Endothelial cell of umbilical vein (primary cell): Measurements from ENCODE around the gene GAL3ST2. TPM values are rescaled to one million over a fixed set of nuclear protein-coding genes. Genes with fewer than 3 reads are reported as not detected.

Source experiments
- BruUV-seq: library from RNA; stranded (reverse); fragments of 400-500 nt; replicated peaks from 2 replicates; lab custom pipeline; 2021; lab: Mats Ljungman, UMichigan
- CTCF ChIA-PET: fragments of 300-600, 350-600 bp; sonication (Branson Sonifier 250); formaldehyde crosslinking; loops from one replicate; lab custom pipeline; 2021; ENCODE audit warnings: antibody characterized with exemption, inconsistent platforms; lab: Charles Lee
- POLR2A ChIA-PET: fragments of 300-600, 350-600 bp; sonication (Branson Sonifier 250); formaldehyde crosslinking; loops from one replicate; lab custom pipeline; 2021; ENCODE audit warnings: antibody characterized with exemption, inconsistent platforms; lab: Charles Lee
- DNase-seq: peaks from one replicate; pipeline ENCODE4 v3.0.0-alpha.2; 2011; ENCODE audit warnings: low read depth, low spot score
- FAIRE-seq: peaks from 2 replicates; lab custom pipeline; 2011; peaks lifted over from hg19 to GRCh38; lab: Jason Lieb, UNC
- H2AFZ ChIP-seq: 2 replicates; pipeline ENCODE4 v1.6.0; 2012; ENCODE audit warnings: low read depth, low read length, control low read depth, inconsistent platforms
- H3K27ac ChIP-seq: 2 replicates; pipeline ENCODE4 v1.5.1; 2011; ENCODE audit warnings: low read depth, mild to moderate bottlenecking, control low read depth, low read length, moderate library complexity; ENCODE audit not compliant: insufficient read depth
- H3K27me3 ChIP-seq, 2 experiments: 2 replicates each; pipeline versions ENCODE4 v1.6.0 to v1.6.1; 2011; ENCODE audit warnings: low read length in 2 of 2, mixed read lengths in 1 of 2; ENCODE audit not compliant: control insufficient read depth in 2 of 2, insufficient read depth in 2 of 2
- H3K36me3 ChIP-seq, 2 experiments: 2 replicates in 1 of 2; 3 replicates in 1 of 2; pipeline ENCODE4 v1.5.1; 2011; ENCODE audit warnings: low read length in 2 of 2, mild to moderate bottlenecking in 1 of 2, moderate library complexity in 1 of 2; ENCODE audit not compliant: control insufficient read depth in 2 of 2, insufficient read depth in 2 of 2; ENCODE audit errors: extremely low read depth in 1 of 2
- H3K4me1 ChIP-seq: 3 replicates; pipeline ENCODE4 v1.5.1; 2011; ENCODE audit warnings: mild to moderate bottlenecking, low read length; ENCODE audit not compliant: control insufficient read depth, insufficient read depth; ENCODE audit errors: extremely low read depth
- H3K4me2 ChIP-seq: 2 replicates; pipeline ENCODE4 v1.6.1; 2011; ENCODE audit warnings: low read length, control low read depth, mixed read lengths; ENCODE audit not compliant: insufficient read depth
- H3K4me3 ChIP-seq, 3 experiments: fragments of 200-600 bp in 1 of 3; sonication (generic), shearing (Covaris generic) in 1 of 3; replicated peaks in 1 of 3; 2 replicates each; pipeline ENCODE4 v1.5.1; 2011 to 2016; ENCODE audit warnings: control low read depth in 3 of 3, low read length in 3 of 3, mild to moderate bottlenecking in 2 of 3, inconsistent platforms in 1 of 3, low read depth in 1 of 3, moderate library complexity in 1 of 3; ENCODE audit not compliant: insufficient read depth in 1 of 3
- H3K79me2 ChIP-seq: 2 replicates; pipeline ENCODE4 v1.6.0; 2012; ENCODE audit warnings: low read length, inconsistent platforms; ENCODE audit not compliant: control insufficient read depth, insufficient read depth
- H3K9ac ChIP-seq: replicated peaks from 2 replicates; pipeline ENCODE3; 2011; ENCODE audit warnings: low read length, control low read depth; ENCODE audit not compliant: insufficient read depth; ENCODE audit errors: extremely low read depth
- H3K9me1 ChIP-seq: replicated peaks from 3 replicates; pipeline ENCODE4 v1.6.0; 2011; ENCODE audit warnings: mild to moderate bottlenecking, low read length; ENCODE audit not compliant: control insufficient read depth, insufficient read depth; ENCODE audit errors: extremely low read depth
- H3K9me3 ChIP-seq: replicated peaks from 2 replicates; pipeline ENCODE4 v1.5.1; 2012; ENCODE audit warnings: low read length, inconsistent platforms; ENCODE audit not compliant: control insufficient read depth, insufficient read depth
- H4K20me1 ChIP-seq: replicated peaks from 2 replicates; pipeline ENCODE3; 2011; ENCODE audit warnings: mild to moderate bottlenecking, low read length; ENCODE audit not compliant: control insufficient read depth, insufficient read depth; ENCODE audit errors: extremely low read depth
- CTCF ChIP-seq, 2 donors: IDR thresholded peaks; 1 replicate in 1 of 2; 2 replicates in 1 of 2; pipeline ENCODE4 v1.5.1; 2011; ENCODE audit warnings: low read length in 2 of 2, mild to moderate bottlenecking in 2 of 2, moderate library complexity in 2 of 2, control low read depth in 1 of 2, inconsistent platforms in 1 of 2, low read depth in 1 of 2; ENCODE audit not compliant: insufficient read depth in 1 of 2; ENCODE audit errors: extremely low read depth in 1 of 2
- EZH2 ChIP-seq: IDR thresholded peaks from 2 replicates; pipeline ENCODE4 v1.6.1; 2012; ENCODE audit warnings: borderline replicate concordance, low read depth, mild to moderate bottlenecking, moderate library complexity, low read length, inconsistent platforms; ENCODE audit not compliant: severe bottlenecking
- FOS ChIP-seq: IDR thresholded peaks from 2 replicates; pipeline ENCODE4 v1.6.1; 2011; ENCODE audit warnings: mild to moderate bottlenecking, low read length, moderate library complexity, borderline replicate concordance; ENCODE audit not compliant: insufficient read depth
- GATA2 ChIP-seq: IDR thresholded peaks from 2 replicates; pipeline ENCODE4 v1.7.0; 2011; ENCODE audit warnings: low read depth, mild to moderate bottlenecking, moderate library complexity, mixed read lengths, low read length; ENCODE audit not compliant: insufficient read length, insufficient read depth
- JUN ChIP-seq: IDR thresholded peaks from 2 replicates; pipeline ENCODE4 v1.6.1; 2011; ENCODE audit warnings: borderline replicate concordance, low read depth; ENCODE audit not compliant: insufficient read length, insufficient read depth
- MAX ChIP-seq: IDR thresholded peaks from 2 replicates; pipeline ENCODE4 v1.6.1; 2011; ENCODE audit not compliant: insufficient read depth, insufficient read length
- MYC ChIP-seq: IDR thresholded peaks from one replicate; pipeline ENCODE4 v1.6.1; 2011; ENCODE audit warnings: mild to moderate bottlenecking, low read depth, low read length
- POLR2A ChIP-seq: IDR thresholded peaks from 2 replicates; pipeline ENCODE4 v1.6.1; 2012; ENCODE audit warnings: low read depth, mild to moderate bottlenecking, control low read depth, low read length
- POLR2AphosphoS5 ChIP-seq: IDR thresholded peaks from 2 replicates; pipeline ENCODE4 v1.6.1; 2012; ENCODE audit warnings: low read depth, mild to moderate bottlenecking, control low read depth, low read length, moderate library complexity; ENCODE audit not compliant: insufficient read depth
- dilution Hi-C: fragments of 300-500 bp; cut with MboI; formaldehyde crosslinking; loops from one replicate; pipeline ENCODE4 v1.15.0; 2019; ENCODE audit warnings: low sequenced_read_pairs; ENCODE audit not compliant: extremely low pct_ligation_motif_present
- intact Hi-C: fragments of 100-400 bp; cut with micrococcal nuclease; formaldehyde crosslinking; loops from one replicate; pipeline ENCODE4 v1.10.0; 2022
- polyA plus RNA-seq, 4 experiments: library from polyadenylated mRNA; depleted of rRNA in 3 of 4; stranded (reverse) in 3 of 4; unstranded in 1 of 4; fragments of >200 nt; gene quantifications; 2 replicates each; pipeline versions ENCODE4 v1.2.1 to v1.2.3, GENCODE V29; 2011 to 2012; ENCODE audit warnings: missing spikeins in 1 of 4
- total RNA-seq: library from RNA; stranded (reverse); gene quantifications from 2 replicates; pipeline ENCODE4 v1.2.3, GENCODE V29; 2021

GAL3ST2 gene
- total and polyA plus RNA-seq, 2 donors (not counting 3 experiments of a cell fraction or from before 2014, with no cell fraction given), result not detected

- no peak overlapping the region for H3K9ac ChIP-seq
- no peaks in the 10 kb centered on the region for H3K79me2 ChIP-seq
- dilution Hi-C loops, result no loop called here
- TF ChIP-seq FOS (no peak), JUN (no peak), POLR2A (no peak), CTCF (IDR thresholded peaks at IDR 0.05; ENCODE audit: extremely low read depth in 1 of 2, insufficient read depth in 1 of 2, low read depth in 1 of 2, low read length in 2 of 2) (no peak), GATA2 (no peak), MAX (no peak), MYC (no peak), EZH2 (no peak), POLR2AphosphoS5 (no peak)
- no peaks in the 10 kb centered on the region for H3K4me1 ChIP-seq
- intact Hi-C loops, result no loop called here
- POLR2A ChIA-PET, result interaction anchor here (0.6 to 0.7 kb wide), 2 partner anchors 18 to 62 kb away, joined by 3 read pairs; no protein-coding TSS in a partner anchor
- no peaks in the 10 kb centered on the region for H3K36me3 ChIP-seq
- no peaks in the 10 kb centered on the region for H3K9me1 ChIP-seq
- CTCF ChIA-PET, result no interaction called here
- H3K4me2 ChIP-seq, result no peak overlapping the region
- no peak overlapping the region for H2AFZ ChIP-seq
- no TSS peak for BruUV-seq
- no peak overlapping the region for H3K4me3 ChIP-seq
- no peaks in the 10 kb centered on the region for H4K20me1 ChIP-seq
- H3K27ac ChIP-seq, result no peak overlapping the region
- DNase-seq, result no peak
- no peak for FAIRE-seq
- no peaks in the 10 kb centered on the region for H3K9me3 ChIP-seq
- H3K27me3 ChIP-seq, result peaks cover 18 to 33% of the 10 kb centered on the region in 2 experiments
Observed at GRCh38 chr2:241835611-241836010, 59.0 kb downstream of the GAL3ST2 start.
